Mesothelial cell of epicardium (in vitro differentiated cells): ENCODE data around the gene KRTAP5-9. TPM values are rescaled to one million over a fixed set of nuclear protein-coding genes. Genes with fewer than 3 reads are reported as not detected.

Experiments
- DNase-seq, 2 experiments: peaks; one replicate each; pipeline ENCODE4 v3.0.0; 2021; ENCODE audit warnings: low spot score in 2 of 2; ENCODE audit not compliant: unreplicated experiment in 2 of 2
- H3K27ac Mint-ChIP-seq: 2 replicates; pipeline ENCODE4 v1.8.0; 2021; ENCODE audit warnings: mixed read lengths
- H3K27me3 Mint-ChIP-seq: 2 replicates; pipeline ENCODE4 v1.8.0; 2021; ENCODE audit warnings: low read depth, mixed read lengths
- H3K36me3 Mint-ChIP-seq: 2 replicates; pipeline ENCODE4 v1.8.0; 2021; ENCODE audit warnings: mixed read lengths
- H3K4me1 Mint-ChIP-seq: 2 replicates; pipeline ENCODE4 v1.8.0; 2021; ENCODE audit warnings: mixed read lengths
- H3K4me3 Mint-ChIP-seq: 2 replicates; pipeline ENCODE4 v1.8.0; 2021; ENCODE audit warnings: mild to moderate bottlenecking, moderate library complexity, mixed read lengths
- H3K9me3 Mint-ChIP-seq: 2 replicates; pipeline ENCODE4 v1.8.0; 2021; ENCODE audit warnings: mixed read lengths
- CTCF ChIP-seq: fragments of 200-600 bp; sonication (generic); IDR thresholded peaks from one replicate; pipeline ENCODE4 v1.5.0; 2021; ENCODE audit warnings: antibody characterized with exemption; ENCODE audit not compliant: unreplicated experiment
- total RNA-seq: library from RNA; stranded (reverse); gene quantifications from 3 replicates; pipeline ENCODE4 v1.2.1, GENCODE V29; 2021

Gene KRTAP5-9
- total RNA-seq, 1 donor from 2014 or later = 0.65 TPM

GRCh38 chr11:71554996-71555395 is 6.8 kb downstream of the KRTAP5-9 start:
- Mint-ChIP-seq H3K9me3 (peaks cover 7% of the 10 kb centered on the region), H3K27me3 (peaks cover 3% of the 10 kb centered on the region), H3K27ac (no peak overlapping the region), H3K4me1 (no peaks in the 10 kb centered on the region), H3K36me3 (no peaks in the 10 kb centered on the region), H3K4me3 (no peak overlapping the region)
- no peak for DNase-seq
- no peak for TF ChIP-seq CTCF

- Mint-ChIP-seq H3K4me1 (no peaks in the 10 kb centered on the region), H3K4me3 (no peak overlapping the region), H3K9me3 (peaks cover 13% of the 10 kb centered on the region), H3K27ac (no peak overlapping the region), H3K27me3 (peaks cover 3% of the 10 kb centered on the region), H3K36me3 (no peaks in the 10 kb centered on the region)
- no peak for TF ChIP-seq CTCF
- no peak for DNase-seq
These were observed 7.3 kb downstream of the KRTAP5-9 start for GRCh38 chr11:71555508-71555907.

GRCh38 chr11:71556018-71556417 is 7.8 kb downstream of the KRTAP5-9 start:
- Mint-ChIP-seq H3K27ac (no peak overlapping the region), H3K27me3 (peaks cover 4% of the 10 kb centered on the region), H3K4me3 (no peak overlapping the region), H3K9me3 (peaks cover 17% of the 10 kb centered on the region), H3K36me3 (no peaks in the 10 kb centered on the region), H3K4me1 (no peaks in the 10 kb centered on the region)
- TF ChIP-seq CTCF = no peak
- DNase-seq = no peak

GRCh38 chr11:71557257-71557656 is 9.0 kb downstream of the KRTAP5-9 start:
- no peak for DNase-seq
- Mint-ChIP-seq H3K36me3 (no peaks in the 10 kb centered on the region), H3K4me3 (no peak overlapping the region), H3K27me3 (peaks cover 8% of the 10 kb centered on the region), H3K9me3 (peaks cover 24% of the 10 kb centered on the region), H3K27ac (no peak overlapping the region), H3K4me1 (no peaks in the 10 kb centered on the region)
- no peak for TF ChIP-seq CTCF

GRCh38 chr11:71558996-71559395 is 10.8 kb downstream of the KRTAP5-9 start:
- H3K4me1 Mint-ChIP-seq = no peaks in the 10 kb centered on the region
- no peaks in the 10 kb centered on the region for H3K36me3 Mint-ChIP-seq
- H3K9me3 Mint-ChIP-seq = peaks cover 27% of the 10 kb centered on the region
- no peak overlapping the region for H3K27ac Mint-ChIP-seq
- no peak for DNase-seq
- H3K27me3 Mint-ChIP-seq = peaks cover 22% of the 10 kb centered on the region
- TF ChIP-seq CTCF = no peak
- no peak overlapping the region for H3K4me3 Mint-ChIP-seq

- Mint-ChIP-seq H3K36me3 (no peaks in the 10 kb centered on the region), H3K9me3 (peaks cover 27% of the 10 kb centered on the region), H3K27ac (no peak overlapping the region), H3K4me3 (no peak overlapping the region), H3K4me1 (peaks cover 20% of the 10 kb centered on the region), H3K27me3 (peaks cover 31% of the 10 kb centered on the region)
- no peak for DNase-seq
- no peak for TF ChIP-seq CTCF
These were observed 13.9 kb downstream of the KRTAP5-9 start for GRCh38 chr11:71562120-71562519.
